OCI-LY3 (cell line): ENCODE results near the gene SPG21.

ENCODE experiments used
- CTCF ChIP-seq: fragments of 200-600, 300-600 bp; sonication (generic); IDR thresholded peaks from 2 replicates; pipeline ENCODE4 v1.5.1; 2014; ENCODE audit warnings: antibody characterized with exemption, low read length, low read depth
- EZH2phosphoT487 ChIP-seq: fragments of 200-600 bp; shearing (Covaris generic); IDR thresholded peaks from 2 replicates; pipeline ENCODE4 v1.6.1; 2018; ENCODE audit warnings: antibody characterized with exemption, mixed run types, low read depth

GRCh38 chr15:64934023-64934422 is 55.7 kb downstream of the SPG21 start:
- no peak for TF ChIP-seq CTCF
- no peak for TF ChIP-seq EZH2phosphoT487
